ENCODE measurements around the gene NOS2. TPM values are rescaled to one million over a fixed set of nuclear protein-coding genes. Genes with fewer than 3 reads are reported as not detected.
A peak's percentile ranks its signal among the peaks of the same experiment; 100 is the strongest.
"Not testable (repeated sequence)": the region's sequence is repeated elsewhere in the genome, so short reads cannot be mapped to it uniquely, and the experiment has no call there.

Gene NOS2
- total and polyA plus RNA-seq, 12 donors = 0.06 to 1.6 (median 0.23) TPM; not detected in 2

- TF ChIP-seq, protein P1, sequence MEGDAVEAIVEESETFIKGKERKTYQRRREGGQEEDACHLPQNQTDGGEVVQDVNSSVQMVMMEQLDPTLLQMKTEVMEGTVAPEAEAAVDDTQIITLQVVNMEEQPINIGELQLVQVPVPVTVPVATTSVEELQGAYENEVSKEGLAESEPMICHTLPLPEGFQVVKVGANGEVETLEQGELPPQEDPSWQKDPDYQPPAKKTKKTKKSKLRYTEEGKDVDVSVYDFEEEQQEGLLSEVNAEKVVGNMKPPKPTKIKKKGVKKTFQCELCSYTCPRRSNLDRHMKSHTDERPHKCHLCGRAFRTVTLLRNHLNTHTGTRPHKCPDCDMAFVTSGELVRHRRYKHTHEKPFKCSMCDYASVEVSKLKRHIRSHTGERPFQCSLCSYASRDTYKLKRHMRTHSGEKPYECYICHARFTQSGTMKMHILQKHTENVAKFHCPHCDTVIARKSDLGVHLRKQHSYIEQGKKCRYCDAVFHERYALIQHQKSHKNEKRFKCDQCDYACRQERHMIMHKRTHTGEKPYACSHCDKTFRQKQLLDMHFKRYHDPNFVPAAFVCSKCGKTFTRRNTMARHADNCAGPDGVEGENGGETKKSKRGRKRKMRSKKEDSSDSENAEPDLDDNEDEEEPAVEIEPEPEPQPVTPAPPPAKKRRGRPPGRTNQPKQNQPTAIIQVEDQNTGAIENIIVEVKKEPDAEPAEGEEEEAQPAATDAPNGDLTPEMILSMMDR (IDR thresholded peaks at IDR 0.05) = no peak
- no peaks in the 10 kb centered on the region for H3K4me1 ChIP-seq
- H3K36me3 ChIP-seq = no peaks in the 10 kb centered on the region
- H3K9me3 ChIP-seq = no peaks in the 10 kb centered on the region
- H3K27me3 ChIP-seq = no peaks in the 10 kb centered on the region
- no peak overlapping the region for H3K27ac ChIP-seq
- 87 to 89% methylated on average over 14 of the region's 14 CpGs for WGBS, 2 donors
- DNase-seq (no peak), ATAC-seq (no peak)
- no peak overlapping the region for H3K4me3 ChIP-seq
- intact Hi-C loops (cut with DNase I) = loop anchor here in 5 of 10 donors (5.0 to 10.0 kb wide), 6 partner anchors 102 to 525 kb away; no protein-coding TSS in a partner anchor
Measured at GRCh38 chr17:27759528-27759927, 40.8 kb downstream of the NOS2 start.

DNA sequence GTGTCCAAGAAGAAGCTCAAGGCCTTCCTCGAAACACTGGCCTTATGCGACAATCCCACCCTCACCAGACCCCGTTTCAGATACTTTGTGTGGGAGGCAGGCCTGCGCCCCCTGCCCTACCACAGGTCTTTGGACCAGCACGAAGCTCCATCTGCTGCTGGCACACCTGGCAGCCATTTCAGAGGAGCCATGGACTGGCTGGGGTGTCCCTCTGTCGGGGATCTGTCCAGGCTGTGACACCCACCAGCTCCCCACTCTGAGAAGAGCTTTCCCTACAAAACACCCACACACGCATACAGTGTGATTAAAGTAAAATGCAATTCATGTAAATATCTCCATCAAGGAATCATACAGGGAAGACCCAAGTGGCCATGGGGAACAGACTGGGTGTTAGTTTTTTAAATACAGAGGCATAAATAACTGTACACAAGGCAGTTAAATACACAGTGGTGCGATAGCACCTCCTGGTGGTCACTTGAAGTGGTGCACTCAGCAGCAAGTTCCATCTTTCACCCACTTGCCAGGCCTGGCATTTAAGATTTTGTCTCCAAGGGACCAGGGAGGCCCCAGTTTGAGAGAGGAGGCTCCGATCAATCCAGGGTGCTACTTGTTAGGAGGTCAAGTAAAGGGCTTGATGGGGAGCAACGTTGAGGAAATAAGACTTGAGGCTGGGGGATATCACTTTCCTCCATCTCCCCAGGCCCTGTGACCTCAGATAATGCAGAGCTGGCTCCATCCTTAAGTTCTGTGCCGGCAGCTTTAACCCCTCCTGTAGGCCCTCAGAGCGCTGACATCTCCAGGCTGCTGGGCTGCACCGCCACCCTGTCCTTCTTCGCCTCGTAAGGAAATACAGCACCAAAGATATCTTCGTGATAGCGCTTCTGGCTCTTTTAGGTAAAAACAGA, 43.6 kb downstream of the NOS2 start:
- Histone ChIP-seq H3K27ac (no peak overlapping the region), H3K9me3 (no peaks in the 10 kb centered on the region), H3K27me3 (no peaks in the 10 kb centered on the region), H3K4me1 (no peaks in the 10 kb centered on the region), H3K36me3 (no peaks in the 10 kb centered on the region), H3K4me3 (no peak overlapping the region)
- intact Hi-C loops (cut with DNase I) = loop anchor here in 8 of 10 donors (1.0 to 10.0 kb wide), 9 partner anchors 99 to 522 kb away; no protein-coding TSS in a partner anchor
- TF ChIP-seq, protein P1 (IDR thresholded peaks at IDR 0.05) = peak; percentile 66 to 94 (median 92)
- WGBS, 2 donors = 76% methylated on average over 17 of the region's 17 CpGs
- peak in 1 of 2 donors; percentile 37 for DNase-seq
- peak in 1 of 8 donors; percentile 37 for ATAC-seq

DNA sequence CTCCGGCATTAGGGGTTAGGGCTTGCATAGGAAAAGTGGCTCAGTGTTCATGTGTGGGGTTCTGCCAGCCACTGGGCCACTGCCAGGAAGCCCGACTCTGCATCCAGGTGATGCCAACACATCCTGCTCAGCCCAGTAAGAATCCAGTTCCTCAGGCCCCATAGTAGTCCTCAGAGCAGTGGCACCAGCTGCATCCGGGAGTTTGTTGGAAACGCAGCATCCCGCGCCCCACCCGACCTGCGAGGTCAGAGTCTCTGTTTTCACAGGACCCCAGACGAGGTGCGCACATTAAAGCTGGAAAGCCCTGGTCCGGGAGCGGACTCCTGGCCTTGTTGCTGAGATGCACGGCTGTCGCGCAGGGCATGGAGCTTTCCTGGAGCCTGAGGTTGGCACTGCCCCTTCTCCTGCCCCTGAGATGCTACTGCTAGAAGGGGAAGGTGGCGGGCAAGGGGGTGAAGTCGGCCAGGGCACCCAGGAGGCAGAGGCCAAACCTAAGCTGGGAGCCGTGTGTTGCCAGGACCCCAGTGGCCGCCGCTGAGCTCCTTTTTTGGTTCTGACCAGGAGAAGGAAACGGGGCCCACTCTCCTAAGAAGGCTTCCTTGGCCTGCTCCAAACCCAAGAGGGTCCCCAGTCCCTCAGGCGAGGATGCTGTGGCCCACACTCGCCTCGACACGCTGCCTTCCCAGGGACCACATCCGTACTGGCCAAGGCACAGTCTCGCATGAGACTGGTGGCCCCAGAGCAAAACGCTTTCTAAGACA, 44.4 kb downstream of the NOS2 start:
- no peak for DNase-seq
- Histone ChIP-seq H3K9me3 (no peaks in the 10 kb centered on the region), H3K4me1 (no peaks in the 10 kb centered on the region), H3K36me3 (no peaks in the 10 kb centered on the region), H3K4me3 (no peak overlapping the region), H3K27ac (no peak overlapping the region), H3K27me3 (no peaks in the 10 kb centered on the region)
- ATAC-seq = no peak
- TF ChIP-seq, protein P1 (IDR thresholded peaks at IDR 0.05) = no peak
- 91 to 92% methylated on average over 28 of the region's 28 CpGs for WGBS, 2 donors
- intact Hi-C loops (cut with DNase I) = loop anchor here in 8 of 10 donors (1.0 to 10.0 kb wide), 9 partner anchors 99 to 521 kb away; no protein-coding TSS in a partner anchor

- no peak overlapping the region for H3K27ac ChIP-seq
- ATAC-seq = no peak
- no peaks in the 10 kb centered on the region for H3K4me1 ChIP-seq
- TF ChIP-seq, protein P1 (IDR thresholded peaks at IDR 0.05) = no peak
- 95 to 96% methylated on average over 8 of the region's 8 CpGs for WGBS, 2 donors
- intact Hi-C loops (cut with DNase I) = loop anchor here in 4 of 10 donors (5.0 to 10.0 kb wide), 4 partner anchors 97 to 520 kb away; no protein-coding TSS in a partner anchor
- DNase-seq = no peak
- no peaks in the 10 kb centered on the region for H3K36me3 ChIP-seq
- no peaks in the 10 kb centered on the region for H3K27me3 ChIP-seq
- H3K9me3 ChIP-seq = no peaks in the 10 kb centered on the region
- H3K4me3 ChIP-seq = no peak overlapping the region
Measured at GRCh38 chr17:27754549-27754948, 45.8 kb downstream of the NOS2 start.

DNA sequence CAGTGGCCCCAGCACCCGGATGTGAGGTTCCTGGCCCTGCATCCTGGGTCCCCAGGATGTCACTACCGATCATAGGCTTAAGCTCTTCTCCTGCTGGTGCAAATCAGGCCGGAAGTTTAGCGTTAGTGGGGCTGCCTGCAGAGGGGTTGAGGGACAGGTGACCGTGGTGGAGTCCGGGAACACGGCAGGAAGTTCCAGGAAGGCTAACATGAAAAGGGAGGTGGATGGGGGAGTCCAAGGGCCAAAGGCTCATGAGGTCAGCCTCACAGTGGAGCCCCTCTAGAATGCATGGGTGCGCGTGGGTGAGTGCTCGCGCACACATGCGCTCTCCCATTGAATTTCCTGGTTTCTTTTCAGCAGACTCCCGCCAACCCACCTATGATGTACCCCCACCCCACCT, 46.6 kb downstream of the NOS2 start:
- not testable (repeated sequence) for H3K27ac ChIP-seq, H3K4me3 ChIP-seq, DNase-seq, H3K36me3 ChIP-seq, H3K9me3 ChIP-seq, ATAC-seq, H3K27me3 ChIP-seq, H3K4me1 ChIP-seq
- intact Hi-C loops (cut with DNase I) = loop anchor here in 4 of 10 donors (5.0 to 10.0 kb wide), 4 partner anchors 96 to 519 kb away; no protein-coding TSS in a partner anchor
- WGBS, 2 donors = 86 to 88% methylated on average over 13 of the region's 13 CpGs

DNA sequence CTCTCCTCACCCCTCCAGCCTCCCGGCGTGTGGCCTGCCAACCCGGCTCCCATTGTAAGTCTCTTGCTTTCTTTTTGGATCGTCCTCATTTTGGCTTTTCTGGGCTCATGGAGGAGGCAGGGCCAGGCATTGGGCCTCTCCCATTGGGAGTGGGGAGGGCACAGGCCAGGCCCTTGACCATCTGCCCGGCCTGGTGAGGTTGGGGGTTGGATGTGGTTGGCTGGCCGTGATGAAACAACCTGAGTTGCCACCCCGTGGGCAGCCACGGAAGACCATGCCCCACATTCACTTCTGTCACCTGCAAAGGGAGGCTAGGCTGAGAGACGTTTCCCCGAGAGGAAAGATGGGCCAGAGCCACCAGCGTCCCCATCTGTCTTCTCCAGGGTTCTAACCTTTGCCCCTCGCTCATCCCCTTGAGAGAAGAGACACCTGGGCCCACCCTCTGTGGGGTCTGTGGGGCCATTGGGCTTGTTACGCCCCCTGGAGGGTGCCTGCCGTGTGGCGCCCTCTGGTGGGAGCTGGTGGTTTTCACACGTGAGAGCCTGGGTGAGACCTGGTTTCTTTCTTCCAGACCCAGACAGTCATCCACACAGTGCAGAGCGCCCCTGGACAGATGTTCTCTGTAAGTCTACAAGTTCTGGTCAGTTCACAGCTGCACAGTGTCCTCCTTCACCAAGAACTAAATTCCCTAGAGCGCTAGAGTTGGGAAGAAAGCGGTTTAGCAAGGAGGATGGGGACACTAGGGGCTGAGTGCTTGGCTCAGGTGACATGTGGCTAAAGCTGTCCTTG, 47.3 kb downstream of the NOS2 start:
- H3K4me3 ChIP-seq, H3K27ac ChIP-seq, H3K9me3 ChIP-seq, H3K4me1 ChIP-seq, H3K27me3 ChIP-seq, H3K36me3 ChIP-seq, DNase-seq: not testable (repeated sequence)
- intact Hi-C loops (cut with DNase I) = loop anchor here in 4 of 10 donors (5.0 to 10.0 kb wide), 4 partner anchors 96 to 518 kb away; no protein-coding TSS in a partner anchor
- peak in 3 of 8 donors; percentile 18 to 31 (median 23) for ATAC-seq
- 82 to 85% methylated on average over 6 to 8 of the region's 19 CpGs for WGBS, 2 donors
